NCI-H1092 (cell line): ENCODE measurements around the gene HOMER2.
"Not testable (repeated sequence)": the region's sequence is repeated elsewhere in the genome, so short reads cannot be mapped to it uniquely, and the experiment has no call there.

Source experiments
- DNase-seq: peaks from one replicate; lab custom pipeline; 2025; lab: John Stamatoyannopoulos, UW

HOMER2 gene

GRCh38 chr15:82952158-82953081 lies at the start of gene HOMER2:
HOMER2 (minus strand) TSS chr15:82952720; CDS start chr15:82952535, 185 bp downstream.
- DNase-seq: no peak

GRCh38 chr15:83000672-83001031 lies 48.1 kb upstream of the HOMER2 start:
- not testable (repeated sequence) for DNase-seq

- DNase-seq: peak; percentile 3
Measured at GRCh38 chr15:82999905-83000671, 47.6 kb upstream of the HOMER2 start.

GRCh38 chr15:82999426-82999825 lies 46.9 kb upstream of the HOMER2 start:
- no peak for DNase-seq

- DNase-seq: no peak
Measured at GRCh38 chr15:82995938-82996337, 43.4 kb upstream of the HOMER2 start.

- DNase-seq: no peak
Measured at GRCh38 chr15:82995076-82995475, 42.6 kb upstream of the HOMER2 start.

- no peak for DNase-seq
Measured at GRCh38 chr15:82993144-82993543, 40.6 kb upstream of the HOMER2 start.

- no peak for DNase-seq
Measured at GRCh38 chr15:82992436-82992998, 40.0 kb upstream of the HOMER2 start.

- no peak for DNase-seq
Measured at GRCh38 chr15:82986442-82986780, 33.9 kb upstream of the HOMER2 start.

- DNase-seq: peak; percentile 92
Measured at GRCh38 chr15:82985688-82986441, 33.3 kb upstream of the HOMER2 start, which contains the start of gene RAMAC. RAMAC (plus strand) TSS chr15:82986210; CDS start chr15:82989019, 2,809 bp downstream.

- no peak for DNase-seq
Measured at GRCh38 chr15:82980981-82981380, 28.5 kb upstream of the HOMER2 start.

- no peak for DNase-seq
Measured at GRCh38 chr15:82979726-82980125, 27.2 kb upstream of the HOMER2 start.

GRCh38 chr15:82978438-82978837 lies 25.9 kb upstream of the HOMER2 start:
- no peak for DNase-seq

- DNase-seq: no peak
Measured at GRCh38 chr15:82977076-82977475, 24.6 kb upstream of the HOMER2 start.

GRCh38 chr15:82972990-82973389 lies 20.5 kb upstream of the HOMER2 start:
- no peak for DNase-seq

GRCh38 chr15:82971218-82971984 lies 18.9 kb upstream of the HOMER2 start:
- no peak for DNase-seq

GRCh38 chr15:82970696-82971095 lies 18.2 kb upstream of the HOMER2 start:
- no peak for DNase-seq

- no peak for DNase-seq
Measured at GRCh38 chr15:82970078-82970686, 17.7 kb upstream of the HOMER2 start.

- DNase-seq: no peak
Measured at GRCh38 chr15:82969353-82969752, 16.8 kb upstream of the HOMER2 start.

GRCh38 chr15:82968066-82968465 lies 15.5 kb upstream of the HOMER2 start:
- no peak for DNase-seq

- DNase-seq: no peak
Measured at GRCh38 chr15:82966671-82967071, 14.2 kb upstream of the HOMER2 start.
